K562 (cell line): Measurements from ENCODE around the gene FGF12.

Experiments used
- E2F5 ChIP-seq: sonication (generic); formaldehyde crosslinking; IDR thresholded peaks from 2 replicates; pipeline ENCODE4 v1.8.0; 2022; ENCODE audit warnings: mild to moderate bottlenecking, missing genetic modification reagents
- ETS2 ChIP-seq: IDR thresholded peaks from 2 replicates; pipeline ENCODE4 v1.6.1; 2016; ENCODE audit warnings: borderline replicate concordance, missing genetic modification characterization, mild to moderate bottlenecking, moderate library complexity, missing compliant biosample characterization; ENCODE audit not compliant: poor library complexity, severe bottlenecking
- HDAC6 ChIP-seq: IDR thresholded peaks from 2 replicates; pipeline ENCODE4 v1.6.1; 2012; ENCODE audit warnings: low read depth, mild to moderate bottlenecking, control low read depth, inconsistent platforms, low read length, moderate library complexity
- MAFK ChIP-seq: IDR thresholded peaks from 2 replicates; pipeline ENCODE4 v1.6.1; 2011; ENCODE audit warnings: low read length, improper control_type of control experiment
- SMC3 ChIP-seq: conservative IDR thresholded peaks from 2 replicates; pipeline ENCODE4 v1.6.1; 2011; ENCODE audit warnings: low read depth, low read length, improper control_type of control experiment; ENCODE audit not compliant: insufficient read depth
- ZNF449 ChIP-seq: fragments of 250-450 bp; sonication (Bioruptor Pico); IDR thresholded peaks from 2 replicates; pipeline ENCODE4 v1.8.0; 2022; ENCODE audit warnings: moderate library complexity, mild to moderate bottlenecking, inconsistent platforms
- TF ChIP-seq, protein P1 (sequence below), 3 experiments: IDR thresholded peaks in 2 of 3; conservative IDR thresholded peaks in 1 of 3; 2 replicates each; pipeline ENCODE4 v1.5.1; 2011 to 2012; ENCODE audit warnings: low read length in 3 of 3, mild to moderate bottlenecking in 3 of 3, control low read depth in 2 of 3, improper control_type of control experiment in 1 of 3, inconsistent platforms in 1 of 3, low read depth in 1 of 3, mixed read lengths in 1 of 3, moderate library complexity in 1 of 3; ENCODE audit not compliant: insufficient read depth in 2 of 3

DNA sequence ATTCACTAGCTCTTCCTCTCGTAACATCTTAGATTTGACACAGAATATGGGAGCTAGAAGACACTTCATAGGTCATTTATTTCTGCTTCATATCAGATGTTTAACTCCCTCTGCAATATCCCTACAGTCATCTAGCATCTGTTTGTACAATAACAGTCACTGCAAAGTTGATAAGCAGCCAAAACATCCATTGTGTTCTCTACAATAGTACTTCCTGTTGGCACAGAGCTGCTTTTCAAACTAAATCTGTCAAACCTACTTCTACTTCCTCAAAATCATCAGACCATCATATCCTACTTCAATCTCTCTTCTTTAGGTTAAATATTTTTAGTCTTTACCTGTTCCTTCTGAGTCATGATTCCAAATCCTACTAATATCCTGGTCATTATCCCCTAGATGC lies 233.2 kb downstream of the FGF12 start:
- TF ChIP-seq ZNF449 (CRISPR knock-in tag) (no peak), HDAC6 (no peak), ETS2 (tag) (no peak), E2F5 (CRISPR knock-in tag) (no peak), MAFK (no peak), SMC3 (no peak)
- TF ChIP-seq, protein P1, sequence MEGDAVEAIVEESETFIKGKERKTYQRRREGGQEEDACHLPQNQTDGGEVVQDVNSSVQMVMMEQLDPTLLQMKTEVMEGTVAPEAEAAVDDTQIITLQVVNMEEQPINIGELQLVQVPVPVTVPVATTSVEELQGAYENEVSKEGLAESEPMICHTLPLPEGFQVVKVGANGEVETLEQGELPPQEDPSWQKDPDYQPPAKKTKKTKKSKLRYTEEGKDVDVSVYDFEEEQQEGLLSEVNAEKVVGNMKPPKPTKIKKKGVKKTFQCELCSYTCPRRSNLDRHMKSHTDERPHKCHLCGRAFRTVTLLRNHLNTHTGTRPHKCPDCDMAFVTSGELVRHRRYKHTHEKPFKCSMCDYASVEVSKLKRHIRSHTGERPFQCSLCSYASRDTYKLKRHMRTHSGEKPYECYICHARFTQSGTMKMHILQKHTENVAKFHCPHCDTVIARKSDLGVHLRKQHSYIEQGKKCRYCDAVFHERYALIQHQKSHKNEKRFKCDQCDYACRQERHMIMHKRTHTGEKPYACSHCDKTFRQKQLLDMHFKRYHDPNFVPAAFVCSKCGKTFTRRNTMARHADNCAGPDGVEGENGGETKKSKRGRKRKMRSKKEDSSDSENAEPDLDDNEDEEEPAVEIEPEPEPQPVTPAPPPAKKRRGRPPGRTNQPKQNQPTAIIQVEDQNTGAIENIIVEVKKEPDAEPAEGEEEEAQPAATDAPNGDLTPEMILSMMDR (IDR thresholded peaks at IDR 0.05 in 2 of 3, conservative IDR thresholded peaks at IDR 0.05 in 1 of 3; ENCODE audit: insufficient read depth in 2 of 3, low read depth in 1 of 3, low read length in 3 of 3) = no peak
